Stimulated activated CD4-positive, alpha-beta T cell treated with anti-CD3 and anti-CD28 coated beads, Interleukin-1b, Interleukin-23, amount 100 ng/mL, for 4 hours (primary cell): ENCODE results near the gene P4HA1.

Experiments used
- DNase-seq, 2 donors: peaks; one replicate each; pipeline ENCODE4 v3.0.0-alpha.2; 2020; ENCODE audit warnings: low read depth in 2 of 2

Gene P4HA1

DNA sequence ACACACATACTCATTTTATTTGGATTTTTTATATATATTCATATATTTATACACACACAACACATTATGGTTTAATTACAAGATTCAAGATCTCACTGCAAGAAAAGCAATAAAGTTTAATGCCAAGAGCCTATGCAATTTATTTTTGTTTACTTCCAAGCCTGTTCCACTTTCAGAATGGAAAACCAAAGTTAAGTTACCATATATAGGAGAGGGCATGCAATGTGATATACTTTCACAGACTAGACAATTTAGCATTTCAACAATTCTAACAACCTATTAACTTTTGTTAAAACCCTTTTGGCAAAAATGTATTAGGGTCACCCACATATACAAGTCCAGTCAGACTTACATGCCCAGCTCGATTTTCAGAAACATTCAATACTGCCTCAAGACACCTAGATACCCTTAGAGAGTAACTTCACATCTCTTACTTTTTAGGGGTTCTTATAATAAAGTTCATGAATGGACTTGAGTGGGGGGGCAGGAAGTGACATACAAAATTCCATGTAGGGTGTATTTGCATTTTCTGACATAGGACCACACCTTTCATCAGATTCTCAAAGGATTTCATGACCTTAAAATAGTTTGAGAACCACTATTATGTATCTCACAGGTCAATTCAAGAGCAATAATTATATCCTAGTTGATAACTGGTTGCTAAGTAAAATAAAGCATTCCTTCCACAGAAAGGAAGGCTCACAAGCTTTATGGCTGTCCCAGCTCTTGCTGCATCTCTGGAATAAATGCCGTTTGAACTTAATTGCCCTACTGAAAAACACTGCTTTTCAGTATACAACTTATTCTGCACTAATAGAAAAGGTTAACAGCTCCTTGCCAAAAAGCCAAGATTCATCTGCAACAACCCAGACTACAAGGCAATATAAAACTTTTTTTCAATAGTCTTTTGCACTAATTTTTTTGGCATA lies 2.5 kb downstream of the P4HA1 start:
- DNase-seq: no peak

DNA sequence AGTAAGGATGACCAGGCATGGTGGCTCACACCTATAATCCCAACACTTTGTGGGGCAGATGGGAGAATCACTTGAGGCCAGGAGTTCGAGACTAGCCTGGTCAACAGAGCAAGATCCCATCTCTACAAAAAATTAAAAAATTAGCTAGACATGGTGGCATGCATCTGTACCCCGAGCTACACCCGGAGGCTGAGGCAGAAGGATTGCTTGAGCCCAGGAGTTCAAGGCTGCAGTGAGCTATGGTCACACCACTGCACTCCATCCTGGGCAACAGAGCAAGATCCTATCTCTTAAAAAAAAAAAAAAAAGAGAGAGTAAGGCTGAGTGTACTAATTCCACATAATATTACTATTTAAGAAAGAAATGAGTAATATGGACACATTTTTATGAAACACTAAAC lies 3.8 kb downstream of the P4HA1 start:
- DNase-seq: no peak

DNA sequence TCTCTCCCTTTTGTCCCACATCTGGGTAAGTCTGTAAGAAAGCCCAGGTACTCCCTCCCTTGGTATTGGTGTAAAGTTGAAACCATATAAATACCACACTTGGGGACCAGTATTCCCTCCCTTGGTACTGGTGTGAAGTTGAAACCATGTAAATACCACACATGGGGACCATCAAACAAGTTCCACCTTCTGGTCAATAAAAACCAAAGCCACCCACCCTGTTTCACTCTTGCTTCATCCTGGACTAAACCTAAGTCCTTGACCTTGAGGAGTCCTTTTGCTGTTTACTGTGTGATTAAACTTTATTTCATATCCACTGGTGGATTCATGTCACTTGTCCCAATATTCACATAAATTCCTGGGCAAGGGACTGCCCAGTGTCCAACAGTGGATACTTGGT lies 8.4 kb downstream of the P4HA1 start:
- no peak for DNase-seq

DNA sequence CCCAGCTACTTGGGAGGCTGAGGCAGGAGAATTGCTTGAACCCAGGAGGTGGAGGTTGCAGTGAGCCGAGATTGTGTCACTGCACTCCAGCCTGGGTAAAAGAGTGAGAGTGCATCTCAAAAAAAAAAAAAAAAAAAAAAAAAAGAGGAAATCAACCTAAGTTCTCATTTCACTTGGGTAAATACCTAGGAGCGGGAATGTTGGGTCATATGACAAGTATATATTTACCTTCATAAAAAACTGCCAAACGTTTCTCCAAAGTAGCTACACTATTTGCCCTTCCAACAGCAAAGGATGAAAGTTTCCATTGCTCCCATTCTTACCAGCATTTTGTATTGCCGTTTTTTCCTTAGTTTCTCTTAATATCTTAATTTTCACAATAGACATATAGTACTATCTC lies 9.8 kb downstream of the P4HA1 start:
- no peak for DNase-seq

DNA sequence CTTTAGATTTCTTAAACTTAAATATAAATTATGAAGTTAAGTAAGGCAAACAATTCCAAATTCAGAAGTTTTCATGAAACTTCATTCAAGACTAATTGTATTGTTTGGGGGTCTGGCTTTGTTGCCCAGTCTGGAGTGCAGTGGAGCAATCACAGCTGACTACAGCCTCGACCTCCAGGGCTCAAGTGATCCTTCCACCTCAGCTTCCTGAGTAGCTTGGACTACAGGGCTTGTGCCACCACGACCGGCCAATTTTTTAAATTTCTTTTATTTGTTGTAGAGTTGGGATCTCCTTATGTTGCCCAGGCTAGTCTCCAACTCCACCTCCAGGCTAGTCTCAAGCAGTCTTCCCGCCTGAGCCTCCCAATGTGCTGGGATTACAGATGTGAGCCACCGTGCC lies 12.5 kb downstream of the P4HA1 start:
- no peak for DNase-seq

DNA sequence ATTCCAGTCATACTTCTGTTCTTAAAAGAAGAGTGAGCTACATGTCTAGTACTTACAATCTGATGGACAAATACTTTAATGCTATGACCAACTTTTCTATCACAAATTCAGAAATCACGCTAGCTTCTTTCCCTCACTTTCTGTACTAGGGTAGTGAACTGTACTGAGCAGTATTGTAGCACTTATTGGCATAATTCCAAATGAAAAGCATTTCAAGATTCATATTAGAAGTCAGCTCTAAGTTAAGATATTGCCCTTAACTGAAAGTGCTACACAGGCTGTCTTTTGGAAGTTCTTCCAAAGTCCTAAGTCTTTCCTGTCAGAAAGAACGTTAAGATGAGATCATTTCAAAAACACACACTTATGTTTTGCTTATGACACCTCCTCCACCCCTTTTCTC lies 13.4 kb downstream of the P4HA1 start:
- DNase-seq: no peak

DNA sequence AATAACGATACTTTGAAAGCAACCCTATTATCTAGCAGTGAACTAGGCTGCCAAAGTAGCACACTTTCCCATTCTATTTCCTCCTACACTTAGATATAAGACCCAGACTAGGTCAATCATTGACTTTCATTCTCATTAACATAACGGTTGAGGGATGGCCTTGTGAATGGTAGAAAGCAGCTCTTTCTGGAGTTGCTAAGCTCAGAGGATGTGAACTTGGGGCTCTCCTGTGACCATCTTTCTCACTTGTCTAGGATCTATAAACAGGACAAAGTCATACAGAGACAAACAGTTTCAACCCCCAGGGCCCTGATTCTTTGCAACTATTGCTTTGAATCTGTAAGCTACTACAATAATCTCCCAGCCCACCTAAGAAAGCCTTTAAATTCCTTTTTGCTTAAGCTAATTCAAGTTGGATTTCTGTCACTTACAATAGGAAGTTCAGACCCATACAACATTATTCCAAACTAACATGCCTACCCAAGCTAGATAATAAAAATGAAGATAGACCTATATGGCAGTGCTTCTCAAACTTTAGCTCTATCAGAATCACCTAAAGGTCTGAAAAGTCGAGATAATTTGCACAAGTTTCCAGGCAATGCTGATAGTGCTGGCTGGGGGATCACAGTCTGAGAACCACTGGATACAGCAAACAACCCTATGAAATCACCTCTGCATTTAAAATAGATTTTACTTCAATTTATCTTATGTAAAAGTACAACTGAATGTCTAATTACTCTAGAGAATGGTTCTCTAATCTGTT lies 16.7 kb downstream of the P4HA1 start:
- no peak for DNase-seq

- no peak for DNase-seq
Measured at GRCh38 chr10:73076360-73077183, 20.1 kb downstream of the P4HA1 start.

GRCh38 chr10:73075829-73076228 lies 20.8 kb downstream of the P4HA1 start:
- no peak for DNase-seq

DNA sequence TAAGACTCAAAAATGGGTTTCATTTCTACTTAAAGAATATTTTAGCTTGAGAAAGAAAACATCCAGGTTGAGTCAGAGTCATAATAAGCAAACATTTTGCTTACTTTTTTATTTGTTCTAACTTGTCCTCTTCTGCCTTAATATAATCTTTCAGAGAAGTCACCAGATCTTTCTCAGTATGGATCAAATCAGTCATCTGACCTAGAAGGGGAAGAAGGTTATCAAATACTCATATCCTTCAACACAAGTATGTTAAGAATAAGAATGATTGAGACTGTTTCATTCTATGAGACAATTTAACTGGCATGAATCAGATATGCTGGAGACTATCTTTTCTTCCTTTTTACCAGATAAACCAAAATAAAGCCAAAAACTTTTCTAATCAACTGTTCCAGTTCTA lies 23.0 kb downstream of the P4HA1 start:
- DNase-seq: no peak

DNA sequence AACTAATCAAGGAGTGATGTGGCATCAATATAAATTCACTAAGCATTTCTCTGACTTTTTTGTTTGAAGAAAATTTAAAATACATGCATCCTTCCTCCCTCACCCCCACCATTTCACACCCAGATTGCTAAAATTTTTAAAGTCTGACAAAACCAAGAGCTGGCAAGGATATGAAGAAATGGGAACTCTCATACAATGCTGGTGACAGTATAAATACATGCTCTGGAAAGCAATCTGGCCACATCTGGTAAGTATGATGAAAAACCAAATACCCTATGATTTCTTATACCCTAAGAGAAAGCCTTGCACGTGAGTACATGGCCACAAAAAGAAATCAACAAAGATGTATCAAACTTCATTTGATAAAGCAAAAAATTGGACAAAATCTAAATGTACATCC lies 31.2 kb downstream of the P4HA1 start:
- DNase-seq: no peak

- DNase-seq: no peak
Measured at GRCh38 chr10:73061743-73062142, 34.9 kb downstream of the P4HA1 start.

- no peak for DNase-seq
Measured at GRCh38 chr10:73060738-73061635, 35.7 kb downstream of the P4HA1 start.

DNA sequence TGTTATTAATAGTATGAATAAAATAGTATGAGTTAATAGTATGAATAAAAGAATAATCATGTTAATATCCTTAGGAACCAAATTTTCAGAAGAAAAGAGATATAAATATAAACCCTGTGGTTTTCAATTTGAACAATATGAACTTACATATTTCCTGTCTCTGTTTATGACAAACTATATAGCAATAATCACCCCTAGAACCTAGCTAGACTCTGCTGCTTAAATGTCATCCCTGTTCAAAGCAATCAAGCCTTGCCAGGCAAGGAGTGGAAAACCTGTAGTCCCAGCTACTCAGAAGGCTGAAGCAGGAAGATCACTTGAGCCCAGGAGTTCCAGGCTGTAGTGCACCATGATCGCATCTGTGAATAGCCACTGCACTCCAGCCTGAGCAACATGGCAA lies 36.5 kb downstream of the P4HA1 start:
- no peak for DNase-seq

- DNase-seq: no peak
Measured at GRCh38 chr10:73058057-73058591, 38.5 kb downstream of the P4HA1 start.

GRCh38 chr10:73054286-73054685 lies 42.4 kb downstream of the P4HA1 start:
- no peak for DNase-seq

DNA sequence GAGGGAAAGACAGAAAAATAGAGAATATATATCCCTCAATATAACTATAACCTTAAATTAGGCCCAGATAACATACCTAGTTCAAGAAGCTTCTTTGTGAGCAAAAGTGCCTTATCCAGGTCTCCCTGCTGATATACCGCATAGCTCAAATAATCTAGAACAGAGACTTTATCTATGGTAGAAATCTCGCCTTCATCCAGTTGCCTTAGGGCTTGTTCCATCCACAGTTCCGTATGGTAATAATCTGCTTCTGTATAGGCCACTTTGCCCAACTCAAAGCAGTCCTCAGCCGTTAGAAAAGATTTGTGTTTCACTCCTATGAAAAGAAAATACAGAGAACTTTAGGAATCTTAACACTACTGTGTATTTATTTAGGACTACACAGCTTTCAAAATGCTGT lies 43.4 kb downstream of the P4HA1 start:
- no peak for DNase-seq

- no peak for DNase-seq
Measured at GRCh38 chr10:73044378-73045285, 52.0 kb downstream of the P4HA1 start.

GRCh38 chr10:73043766-73044377 lies 52.8 kb downstream of the P4HA1 start:
- no peak for DNase-seq
